GM03348 (cell line): ENCODE measurements around the gene ZNF503.

ENCODE experiments used
- DNase-seq: peaks from one replicate; pipeline ENCODE4 v3.0.0; 2012; ENCODE audit warnings: low spot score

The ZNF503 gene

GRCh38 chr10:75401569-75402485 lies at the start of gene ZNF503:
TSS of gene ZNF503 (minus strand) at chr10:75401764. CDS start at chr10:75401419, 345 bp downstream.
- DNase-seq, result peak; percentile 96

- no peak for DNase-seq
Measured at GRCh38 chr10:75450644-75451640, 49.4 kb upstream of the ZNF503 start.

- no peak for DNase-seq
Measured at GRCh38 chr10:75450075-75450445, 48.5 kb upstream of the ZNF503 start.

GRCh38 chr10:75449382-75450074 lies 48.0 kb upstream of the ZNF503 start:
- no peak for DNase-seq

GRCh38 chr10:75448166-75448565 lies 46.6 kb upstream of the ZNF503 start:
- no peak for DNase-seq

- no peak for DNase-seq
Measured at GRCh38 chr10:75446508-75446907, 44.9 kb upstream of the ZNF503 start.

- no peak for DNase-seq
Measured at GRCh38 chr10:75444781-75445386, 43.3 kb upstream of the ZNF503 start.

GRCh38 chr10:75443362-75443761 lies 41.8 kb upstream of the ZNF503 start:
- DNase-seq, result no peak

- DNase-seq, result no peak
Measured at GRCh38 chr10:75441682-75442081, 40.1 kb upstream of the ZNF503 start.

GRCh38 chr10:75441196-75441595 lies 39.6 kb upstream of the ZNF503 start:
- DNase-seq, result no peak

GRCh38 chr10:75440271-75440793 lies 38.8 kb upstream of the ZNF503 start:
- no peak for DNase-seq

GRCh38 chr10:75439811-75440210 lies 38.2 kb upstream of the ZNF503 start:
- DNase-seq, result no peak

- no peak for DNase-seq
Measured at GRCh38 chr10:75438275-75438674, 36.7 kb upstream of the ZNF503 start.

GRCh38 chr10:75437693-75438092 lies 36.1 kb upstream of the ZNF503 start:
- no peak for DNase-seq

GRCh38 chr10:75436896-75437295 lies 35.3 kb upstream of the ZNF503 start:
- no peak for DNase-seq

GRCh38 chr10:75435291-75435690 lies 33.7 kb upstream of the ZNF503 start:
- no peak for DNase-seq

GRCh38 chr10:75434291-75434690 lies 32.7 kb upstream of the ZNF503 start:
- DNase-seq, result no peak

- no peak for DNase-seq
Measured at GRCh38 chr10:75433216-75433615, 31.7 kb upstream of the ZNF503 start.

- DNase-seq, result no peak
Measured at GRCh38 chr10:75432763-75433162, 31.2 kb upstream of the ZNF503 start.

- DNase-seq, result no peak
Measured at GRCh38 chr10:75432176-75432575, 30.6 kb upstream of the ZNF503 start.
